Epithelial cell of proximal tubule (primary cell): ENCODE results near the gene TSHZ3. TPM values are rescaled to one million over a fixed set of nuclear protein-coding genes. Genes with fewer than 3 reads are reported as not detected.

ENCODE experiments used
- DNase-seq: peaks from one replicate; pipeline ENCODE4 v3.0.0-alpha.2; 2011; ENCODE audit warnings: low read depth
- H3K4me3 ChIP-seq: 2 replicates; pipeline ENCODE4 v1.5.1; 2011; ENCODE audit warnings: low read depth, mild to moderate bottlenecking, low read length
- CTCF ChIP-seq: conservative IDR thresholded peaks from 2 replicates; pipeline ENCODE4 v1.5.1; 2012; ENCODE audit warnings: low read depth, mild to moderate bottlenecking, low read length
- total RNA-seq: library from RNA; depleted of rRNA; stranded (reverse); fragments of >200 nt; gene quantifications from 2 replicates; pipeline ENCODE4 v1.2.3, GENCODE V29; 2015

The TSHZ3 gene
- total RNA-seq, 1 donor from 2014 or later: 0.12 TPM

GRCh38 chr19:31307071-31307669, 42.1 kb downstream of the TSHZ3 start:
- TF ChIP-seq CTCF: no peak
- no peak overlapping the region for H3K4me3 ChIP-seq
- DNase-seq: no peak

GRCh38 chr19:31306006-31306753, 43.1 kb downstream of the TSHZ3 start:
- H3K4me3 ChIP-seq: no peak overlapping the region
- no peak for TF ChIP-seq CTCF
- no peak for DNase-seq

- H3K4me3 ChIP-seq: no peak overlapping the region
- TF ChIP-seq CTCF: no peak
- DNase-seq: no peak
Measured at GRCh38 chr19:31304831-31305312, 44.4 kb downstream of the TSHZ3 start.

- TF ChIP-seq CTCF: no peak
- no peak for DNase-seq
- H3K4me3 ChIP-seq: no peak overlapping the region
Measured at GRCh38 chr19:31303262-31303815, 45.9 kb downstream of the TSHZ3 start.

GRCh38 chr19:31301306-31301980, 47.8 kb downstream of the TSHZ3 start:
- DNase-seq: no peak
- no peak overlapping the region for H3K4me3 ChIP-seq
- TF ChIP-seq CTCF: no peak

- no peak overlapping the region for H3K4me3 ChIP-seq
- no peak for DNase-seq
- no peak for TF ChIP-seq CTCF
Measured at GRCh38 chr19:31300422-31300821, 48.8 kb downstream of the TSHZ3 start.
